HL-60 (cell line): ENCODE results near the gene PLPPR5.
"Not testable (repeated sequence)": the region's sequence is repeated elsewhere in the genome, so short reads cannot be mapped to it uniquely, and the experiment has no call there.

Experiments used
- GABPA ChIP-seq: IDR thresholded peaks from 2 replicates; pipeline ENCODE4 v1.6.1; 2012; ENCODE audit warnings: low read depth
- POLR2AphosphoS5 ChIP-seq: IDR thresholded peaks from 2 replicates; pipeline ENCODE4 v1.6.1; 2012; ENCODE audit warnings: low read depth
- TF ChIP-seq, protein P1 (sequence below): IDR thresholded peaks from one replicate; pipeline ENCODE4 v1.5.1; 2011; ENCODE audit warnings: low read length, control low read depth, inconsistent platforms; ENCODE audit not compliant: insufficient read depth

DNA sequence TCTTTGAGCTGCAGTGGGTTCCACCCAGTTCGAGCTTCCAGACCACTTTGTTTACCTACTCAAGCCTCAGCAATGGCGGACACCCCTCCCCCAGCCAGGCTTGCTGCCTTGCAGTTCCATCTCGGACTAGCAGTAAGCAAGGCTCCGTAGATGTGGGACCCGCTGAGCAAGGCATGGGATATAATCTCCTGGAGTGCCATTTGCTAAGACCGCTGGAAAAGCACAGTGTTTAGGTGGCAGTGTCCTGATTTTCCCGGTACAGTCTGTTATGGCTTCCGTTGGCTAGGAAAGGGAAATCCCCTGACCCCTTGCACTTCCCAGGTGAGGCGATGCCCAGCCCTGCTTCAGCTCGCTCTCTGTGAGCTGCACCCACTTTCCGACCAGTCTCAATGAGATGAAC lies 123.4 kb downstream of the PLPPR5 start:
- TF ChIP-seq, protein P1, sequence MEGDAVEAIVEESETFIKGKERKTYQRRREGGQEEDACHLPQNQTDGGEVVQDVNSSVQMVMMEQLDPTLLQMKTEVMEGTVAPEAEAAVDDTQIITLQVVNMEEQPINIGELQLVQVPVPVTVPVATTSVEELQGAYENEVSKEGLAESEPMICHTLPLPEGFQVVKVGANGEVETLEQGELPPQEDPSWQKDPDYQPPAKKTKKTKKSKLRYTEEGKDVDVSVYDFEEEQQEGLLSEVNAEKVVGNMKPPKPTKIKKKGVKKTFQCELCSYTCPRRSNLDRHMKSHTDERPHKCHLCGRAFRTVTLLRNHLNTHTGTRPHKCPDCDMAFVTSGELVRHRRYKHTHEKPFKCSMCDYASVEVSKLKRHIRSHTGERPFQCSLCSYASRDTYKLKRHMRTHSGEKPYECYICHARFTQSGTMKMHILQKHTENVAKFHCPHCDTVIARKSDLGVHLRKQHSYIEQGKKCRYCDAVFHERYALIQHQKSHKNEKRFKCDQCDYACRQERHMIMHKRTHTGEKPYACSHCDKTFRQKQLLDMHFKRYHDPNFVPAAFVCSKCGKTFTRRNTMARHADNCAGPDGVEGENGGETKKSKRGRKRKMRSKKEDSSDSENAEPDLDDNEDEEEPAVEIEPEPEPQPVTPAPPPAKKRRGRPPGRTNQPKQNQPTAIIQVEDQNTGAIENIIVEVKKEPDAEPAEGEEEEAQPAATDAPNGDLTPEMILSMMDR, result not testable (repeated sequence)
- TF ChIP-seq POLR2AphosphoS5, GABPA: not testable (repeated sequence)
